GM19023 (cell line): ENCODE measurements around the gene HSP90AA1.

Experiments used
- ATAC-seq: cut with Tn5 transposase; IDR thresholded peaks from one replicate; pipeline ENCODE4 v1.9.1; 2021; ENCODE audit warnings: mild to moderate bottlenecking, moderate library complexity; ENCODE audit not compliant: unreplicated experiment

Gene HSP90AA1

GRCh38 chr14:102044566-102044965, 42.3 kb downstream of the HSP90AA1 start:
- no peak for ATAC-seq

- ATAC-seq = no peak
These were observed 43.4 kb downstream of the HSP90AA1 start for GRCh38 chr14:102043251-102044025.

GRCh38 chr14:102042699-102043098, 44.1 kb downstream of the HSP90AA1 start:
- no peak for ATAC-seq

- ATAC-seq = no peak
These were observed 46.7 kb downstream of the HSP90AA1 start for GRCh38 chr14:102040153-102040552.

DNA sequence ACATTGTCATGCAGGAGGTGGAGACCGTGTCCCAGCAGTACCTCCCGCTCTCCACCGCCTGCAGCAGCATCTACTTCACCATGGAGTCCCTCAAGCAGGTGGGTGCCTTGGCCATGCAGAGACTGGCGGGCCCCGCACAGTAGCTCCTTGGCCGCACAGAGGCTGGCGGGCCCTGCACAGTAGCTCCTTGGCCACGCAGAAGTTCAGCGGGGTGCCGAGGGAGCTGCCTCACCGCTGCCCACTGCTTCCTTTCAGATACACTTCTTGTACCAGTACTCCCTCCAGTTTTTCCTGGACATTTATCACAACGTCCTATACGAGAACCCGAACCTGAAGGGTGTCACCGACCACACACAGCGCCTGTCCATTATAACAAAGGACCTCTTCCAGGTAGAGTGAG, 47.7 kb downstream of the HSP90AA1 start:
- ATAC-seq = no peak

GRCh38 chr14:102037686-102038085, 49.2 kb downstream of the HSP90AA1 start:
- no peak for ATAC-seq

- ATAC-seq = no peak
These were observed 50.9 kb downstream of the HSP90AA1 start for GRCh38 chr14:102035914-102036313.

DNA sequence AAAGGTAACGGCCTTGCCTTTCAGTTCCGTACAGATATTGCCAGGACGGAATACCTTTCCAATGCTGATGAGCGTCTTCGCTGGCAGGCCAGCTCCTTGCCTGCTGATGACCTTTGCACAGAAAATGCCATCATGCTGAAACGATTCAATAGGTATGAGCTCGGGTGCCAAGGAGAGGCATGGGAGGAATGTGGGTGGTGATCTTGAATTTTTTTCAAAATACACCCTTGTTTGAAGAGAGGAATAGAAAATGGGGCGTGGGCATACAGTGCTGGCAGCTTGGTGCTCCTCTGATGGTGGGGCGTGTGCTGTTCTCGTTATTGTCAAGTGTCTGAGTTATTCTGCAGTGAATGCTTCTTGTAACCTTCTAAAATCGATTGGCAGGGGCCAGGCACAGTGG, 52.5 kb downstream of the HSP90AA1 start:
- ATAC-seq = no peak

DNA sequence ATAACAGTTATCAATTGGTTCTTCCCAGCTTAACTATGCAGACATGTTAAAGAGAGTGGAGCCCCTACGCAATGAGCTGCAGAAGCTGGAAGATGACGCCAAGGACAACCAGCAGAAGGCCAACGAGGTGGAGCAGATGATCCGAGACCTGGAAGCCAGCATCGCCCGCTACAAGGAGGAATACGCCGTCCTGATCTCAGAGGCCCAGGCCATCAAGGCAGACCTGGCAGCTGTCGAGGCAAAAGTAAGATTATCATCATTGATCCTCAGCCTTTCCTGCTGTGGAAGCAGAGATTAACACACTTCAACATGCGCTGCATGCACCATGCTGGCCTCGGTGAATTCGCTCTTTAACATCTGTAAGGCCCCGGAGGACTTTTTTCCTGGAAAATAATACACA, 53.6 kb downstream of the HSP90AA1 start:
- no peak for ATAC-seq
